Heart left ventricle (tissue), 16 donors: ENCODE measurements around the gene KLK13. TPM values are rescaled to one million over a fixed set of nuclear protein-coding genes. Genes with fewer than 3 reads are reported as not detected.

Experiments
- ATAC-seq, 4 donors: fragments of 200-7000 bp; cut with Tn5 transposase; one replicate each; pipeline ENCODE4 v1.9.1; 2020 to 2022; ENCODE audit warnings: moderate library complexity in 4 of 4, mild to moderate bottlenecking in 3 of 4, moderate number of reproducible peaks in 1 of 4
- DNase-seq, 5 donors: peaks; one replicate each; pipeline ENCODE4 v3.0.0-alpha.2; 2020
- H3K27ac ChIP-seq, 12 donors: fragments of 200-600 bp; sonication (generic) in 4 of 12; one replicate each; pipeline versions ENCODE4 v1.5.0 to v1.8.0; 2016 to 2022; ENCODE audit warnings: mild to moderate bottlenecking in 2 of 12
- H3K27me3 ChIP-seq, 9 donors: fragments of 200-600 bp; sonication (generic) in 2 of 9; one replicate each; pipeline versions ENCODE4 v1.5.1 to v1.8.0; 2016 to 2022; ENCODE audit warnings: mild to moderate bottlenecking in 3 of 9
- H3K36me3 ChIP-seq, 9 donors: fragments of 200-600 bp; sonication (generic) in 2 of 9; one replicate each; pipeline versions ENCODE4 v1.5.0 to v1.8.0; 2018 to 2022; ENCODE audit warnings: mild to moderate bottlenecking in 2 of 9
- H3K4me1 ChIP-seq, 12 donors: fragments of 200-600 bp; sonication (generic) in 4 of 12; one replicate each; pipeline versions ENCODE4 v1.5.0 to v1.8.0; 2016 to 2022; ENCODE audit warnings: mild to moderate bottlenecking in 3 of 12
- H3K4me3 ChIP-seq, 12 donors: fragments of 200-600 bp; sonication (generic) in 4 of 12; one replicate each; pipeline versions ENCODE4 v1.5.0 to v1.8.0; 2017 to 2022; ENCODE audit warnings: mild to moderate bottlenecking in 9 of 12, moderate library complexity in 4 of 12
- H3K9me3 ChIP-seq, 12 donors: fragments of 200-600 bp; sonication (generic) in 4 of 12; one replicate each; pipeline versions ENCODE4 v1.5.0 to v1.8.0; 2016 to 2022; ENCODE audit warnings: mild to moderate bottlenecking in 1 of 12
- POLR2A ChIP-seq, 2 donors: fragments of 450-650 bp; IDR thresholded peaks; one replicate each; pipeline ENCODE4 v1.6.1; 2017; ENCODE audit warnings: antibody characterized with exemption in 2 of 2, mild to moderate bottlenecking in 2 of 2, moderate library complexity in 2 of 2
- WGBS, 4 donors: extraction: QIAGEN DNeasy Blood & Tissue Kit in 2 of 4; methylation state at CpG; one replicate each; pipeline versions ENCODE4 v1.1.5 to v1.1.7; 2013 to 2018; 5-methylcytosine and 5-hydroxymethylcytosine counted together
- intact Hi-C, 10 donors: fragments of 100-400 bp; cut with DNase I; formaldehyde crosslinking; loops; one replicate each; pipeline versions ENCODE4 v1.11.1 to v1.14.2; 2022
- polyA plus RNA-seq, 2 donors: library from polyadenylated mRNA; stranded (reverse); fragments of 200-250 nt; gene quantifications; one replicate each; pipeline ENCODE4 v1.2.3, GENCODE V29; 2013
- total RNA-seq, 9 donors: library from RNA; depleted of rRNA in 2 of 9; stranded (reverse); fragments of >200 nt in 2 of 9; fragmentation: NEBNext Ultra II Directional in 3 of 9; extraction: Animal tissue kit (Norgen Biotek cat#: 25700) in 3 of 9; gene quantifications; one replicate each; pipeline versions ENCODE4 v1.1.0 to v1.2.4, GENCODE V29; 2016 to 2023
- TF ChIP-seq, protein P1 (sequence below), 12 donors: fragments of 200-600 bp; sonication (generic) in 4 of 12; IDR thresholded peaks; one replicate each; pipeline versions ENCODE4 v1.5.0 to v1.8.0; 2018 to 2022; ENCODE audit warnings: antibody characterized with exemption in 12 of 12, mild to moderate bottlenecking in 5 of 12
- donor health status: ischemic (EF 13 %, LVEDD 7.1; RV severe dilation, severe dysfunction).
- donor health status: healthy with polysubstance abuse.
- donor health status: DM: no; HTN: yes; CAD: no.
- donor health status: DM: no; HTN: no; CAD: no.
- donor health status: ischemic (EF 25% LVEDD 6.9; RV normal size, moderate dysfunction).
- donor health status: ischemic (EF 25% LVEDD 5.7; RV mildly dilated, moderate dysfunction).
- donor health status: healthy.
- donor health status: DM: yes; HTN: yes; CAD: no.
- donor health status: ischemic (EF 35%, LVEDD 5.7; RV mildly dilated, moderate dysfunction).
- donor health status: nonischemic (EF 11% LVEDD 7.7; RV severe dilation, severe dysfunction).
- donor health status: DM: yes; HTN: yes; CAD: no.
- donor health status: PGD.
- donor health status: ischemic (EF 29% LVEDD 5.4; RV normal size, mild dysfunction).
- donor health status: nonischemic (EF 23%, LVEDD 6.1; RV moderate dilation, normal function).

The KLK13 gene
- total and polyA plus RNA-seq, 11 donors = 0.90 to 2.2 TPM; not detected in 9

GRCh38 chr19:51025401-51025800, 39.5 kb downstream of the KLK13 start:
- no peak overlapping the region for H3K4me3 ChIP-seq
- peaks cover 0 to 56% (median 16%) of the 10 kb centered on the region in 9 donors for H3K27me3 ChIP-seq
- ATAC-seq = no peak
- no peak for DNase-seq
- H3K9me3 ChIP-seq = no peaks in the 10 kb centered on the region
- H3K27ac ChIP-seq = no peak overlapping the region
- 62 to 74% (median 69%) methylated on average over 6 of the region's 6 CpGs for WGBS, 4 donors
- intact Hi-C loops = loop anchor here in 4 of 10 donors (5.0 to 10.0 kb wide), 3 partner anchors 67 to 149 kb away; no protein-coding TSS in a partner anchor
- TF ChIP-seq, protein P1, sequence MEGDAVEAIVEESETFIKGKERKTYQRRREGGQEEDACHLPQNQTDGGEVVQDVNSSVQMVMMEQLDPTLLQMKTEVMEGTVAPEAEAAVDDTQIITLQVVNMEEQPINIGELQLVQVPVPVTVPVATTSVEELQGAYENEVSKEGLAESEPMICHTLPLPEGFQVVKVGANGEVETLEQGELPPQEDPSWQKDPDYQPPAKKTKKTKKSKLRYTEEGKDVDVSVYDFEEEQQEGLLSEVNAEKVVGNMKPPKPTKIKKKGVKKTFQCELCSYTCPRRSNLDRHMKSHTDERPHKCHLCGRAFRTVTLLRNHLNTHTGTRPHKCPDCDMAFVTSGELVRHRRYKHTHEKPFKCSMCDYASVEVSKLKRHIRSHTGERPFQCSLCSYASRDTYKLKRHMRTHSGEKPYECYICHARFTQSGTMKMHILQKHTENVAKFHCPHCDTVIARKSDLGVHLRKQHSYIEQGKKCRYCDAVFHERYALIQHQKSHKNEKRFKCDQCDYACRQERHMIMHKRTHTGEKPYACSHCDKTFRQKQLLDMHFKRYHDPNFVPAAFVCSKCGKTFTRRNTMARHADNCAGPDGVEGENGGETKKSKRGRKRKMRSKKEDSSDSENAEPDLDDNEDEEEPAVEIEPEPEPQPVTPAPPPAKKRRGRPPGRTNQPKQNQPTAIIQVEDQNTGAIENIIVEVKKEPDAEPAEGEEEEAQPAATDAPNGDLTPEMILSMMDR (IDR thresholded peaks at IDR 0.05) = no peak
- TF ChIP-seq POLR2A (IDR thresholded peaks at IDR 0.05) = no peak
- no peaks in the 10 kb centered on the region for H3K36me3 ChIP-seq
- H3K4me1 ChIP-seq = peaks cover 0 to 6% (median 0%) of the 10 kb centered on the region in 12 donors

- Histone ChIP-seq H3K9me3 (no peaks in the 10 kb centered on the region), H3K4me1 (peaks cover 0 to 6% (median 0%) of the 10 kb centered on the region in 12 donors), H3K27me3 (peaks cover 0 to 56% (median 16%) of the 10 kb centered on the region in 9 donors), H3K36me3 (no peaks in the 10 kb centered on the region), H3K4me3 (no peak overlapping the region), H3K27ac (no peak overlapping the region)
- 55 to 65% (median 59%) methylated on average over 5 of the region's 5 CpGs for WGBS, 4 donors
- DNase-seq (no peak), ATAC-seq (no peak)
- TF ChIP-seq POLR2A (IDR thresholded peaks at IDR 0.05) = no peak
- TF ChIP-seq, protein P1 (IDR thresholded peaks at IDR 0.05) = no peak
- intact Hi-C loops = loop anchor here in 6 of 10 donors (5.0 to 10.0 kb wide), 5 partner anchors 62 to 150 kb away; no protein-coding TSS in a partner anchor
Observed at GRCh38 chr19:51024924-51025323, 40.0 kb downstream of the KLK13 start.

GRCh38 chr19:51023946-51024345, 40.9 kb downstream of the KLK13 start:
- TF ChIP-seq, protein P1 (IDR thresholded peaks at IDR 0.05) = no peak
- no peak for TF ChIP-seq POLR2A (IDR thresholded peaks at IDR 0.05)
- intact Hi-C loops = loop anchor here in 5 of 10 donors (5.0 to 10.0 kb wide), 4 partner anchors 63 to 151 kb away; no protein-coding TSS in a partner anchor
- Histone ChIP-seq H3K4me1 (peaks cover 0 to 16% (median 6%) of the 10 kb centered on the region in 12 donors), H3K27me3 (peaks cover under 1 to 59% (median 24%) of the 10 kb centered on the region in 9 donors), H3K9me3 (no peaks in the 10 kb centered on the region), H3K36me3 (no peaks in the 10 kb centered on the region), H3K4me3 (no peak overlapping the region), H3K27ac (no peak overlapping the region)
- 66 to 74% (median 70%) methylated on average over 11 of the region's 11 CpGs for WGBS, 4 donors
- DNase-seq (no peak), ATAC-seq (no peak)

DNA sequence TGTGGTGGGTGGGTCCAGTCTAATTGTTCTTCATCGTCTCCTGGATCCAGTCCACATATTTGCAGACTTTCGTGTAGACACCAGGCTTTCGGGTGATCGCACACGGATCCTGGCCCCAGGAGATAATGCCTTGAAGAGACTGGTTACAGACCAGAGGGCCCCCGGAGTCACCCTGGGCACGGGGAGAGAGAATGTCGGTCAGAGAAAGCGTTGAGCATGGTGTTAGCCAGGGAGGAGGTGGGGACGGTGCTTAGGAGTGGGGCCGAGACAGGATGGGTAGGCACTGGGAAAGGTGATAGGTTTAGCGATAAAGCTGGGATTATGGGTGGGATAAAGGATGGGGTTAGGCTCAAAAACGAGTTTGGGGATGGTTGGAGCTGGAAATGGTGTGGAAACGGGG, 42.4 kb downstream of the KLK13 start:
- intact Hi-C loops = loop anchor here in 5 of 10 donors (5.0 to 10.0 kb wide), 4 partner anchors 65 to 152 kb away; no protein-coding TSS in a partner anchor
- ATAC-seq = no peak
- Histone ChIP-seq H3K36me3 (no peaks in the 10 kb centered on the region), H3K27ac (no peak overlapping the region), H3K27me3 (peaks cover 8 to 65% (median 37%) of the 10 kb centered on the region in 9 donors), H3K9me3 (no peaks in the 10 kb centered on the region), H3K4me1 (peaks cover 0 to 23% (median 11%) of the 10 kb centered on the region in 12 donors), H3K4me3 (no peak overlapping the region)
- 58 to 65% (median 62%) methylated on average over 13 to 14 of the region's 14 CpGs for WGBS, 4 donors
- DNase-seq = no peak
- TF ChIP-seq, protein P1 (IDR thresholded peaks at IDR 0.05) = no peak
- no peak for TF ChIP-seq POLR2A (IDR thresholded peaks at IDR 0.05)
